ENCODE measurements around the gene FAM156A. TPM values are rescaled to one million over a fixed set of nuclear protein-coding genes. Genes with fewer than 3 reads are reported as not detected.
"Not testable (repeated sequence)": the region's sequence is repeated elsewhere in the genome, so short reads cannot be mapped to it uniquely, and the experiment has no call there.

FAM156A gene
- total RNA-seq, 1 donor from 2014 or later, result 24.6 TPM

- Mint-ChIP-seq H3K4me3 (no peak overlapping the region), H3K27me3 (ENCODE audit: low read depth) (no peaks in the 10 kb centered on the region), H3K4me1 (peaks cover 12% of the 10 kb centered on the region), H3K9me3 (peaks cover 2% of the 10 kb centered on the region), H3K27ac (ENCODE audit: unreplicated experiment) (no peak overlapping the region), H3K36me3 (ENCODE audit: low read depth) (no peaks in the 10 kb centered on the region)
- no peak for DNase-seq (ENCODE audit: low read depth, low spot score)
- TF ChIP-seq CTCF (conservative IDR thresholded peaks at IDR 0.05), result no peak
These were observed 42.3 kb upstream of the FAM156A start for GRCh38 chrX:53000447-53001135.

- H3K27me3 Mint-ChIP-seq (ENCODE audit: low read depth), result no peaks in the 10 kb centered on the region
- peaks cover 2% of the 10 kb centered on the region for H3K9me3 Mint-ChIP-seq
- no peak overlapping the region for H3K27ac Mint-ChIP-seq (ENCODE audit: unreplicated experiment)
- no peak for DNase-seq (ENCODE audit: low read depth, low spot score)
- peaks cover 19% of the 10 kb centered on the region for H3K4me1 Mint-ChIP-seq
- no peak for TF ChIP-seq CTCF (conservative IDR thresholded peaks at IDR 0.05)
- H3K4me3 Mint-ChIP-seq, result peak overlapping the region; percentile 95
- H3K36me3 Mint-ChIP-seq (ENCODE audit: low read depth), result no peaks in the 10 kb centered on the region
These were observed 37.6 kb upstream of the FAM156A start for GRCh38 chrX:52995987-52996331.

GRCh38 chrX:52995135-52995986 lies 37.0 kb upstream of the FAM156A start:
- H3K4me3 Mint-ChIP-seq, result peak overlapping the region; percentile 95
- H3K27ac Mint-ChIP-seq (ENCODE audit: unreplicated experiment), result peak overlapping the region; percentile 100
- DNase-seq (ENCODE audit: low read depth, low spot score), result peak; percentile 70
- H3K4me1 Mint-ChIP-seq, result peaks cover 19% of the 10 kb centered on the region
- peak; percentile 64 for TF ChIP-seq CTCF (conservative IDR thresholded peaks at IDR 0.05)
- no peaks in the 10 kb centered on the region for H3K36me3 Mint-ChIP-seq (ENCODE audit: low read depth)
- peaks cover 2% of the 10 kb centered on the region for H3K9me3 Mint-ChIP-seq
- H3K27me3 Mint-ChIP-seq (ENCODE audit: low read depth), result no peaks in the 10 kb centered on the region

GRCh38 chrX:52990848-52991247 lies 32.5 kb upstream of the FAM156A start:
- H3K27ac Mint-ChIP-seq (ENCODE audit: unreplicated experiment), result no peak overlapping the region
- no peak for DNase-seq (ENCODE audit: low read depth, low spot score)
- TF ChIP-seq CTCF (conservative IDR thresholded peaks at IDR 0.05), result no peak
- no peak overlapping the region for H3K4me3 Mint-ChIP-seq
- H3K36me3 Mint-ChIP-seq (ENCODE audit: low read depth), result no peaks in the 10 kb centered on the region
- no peaks in the 10 kb centered on the region for H3K9me3 Mint-ChIP-seq
- H3K27me3 Mint-ChIP-seq (ENCODE audit: low read depth), result no peaks in the 10 kb centered on the region
- peaks cover 23% of the 10 kb centered on the region for H3K4me1 Mint-ChIP-seq

GRCh38 chrX:52990011-52990631 lies 31.8 kb upstream of the FAM156A start:
- DNase-seq (ENCODE audit: low read depth, low spot score), result peak; percentile 50
- H3K9me3 Mint-ChIP-seq; H3K36me3 Mint-ChIP-seq (ENCODE audit: low read depth); H3K27me3 Mint-ChIP-seq (ENCODE audit: low read depth); H3K27ac Mint-ChIP-seq (ENCODE audit: unreplicated experiment): not testable (repeated sequence)
- TF ChIP-seq CTCF (conservative IDR thresholded peaks at IDR 0.05), result peak; percentile 65
- peaks cover 19% of the 10 kb centered on the region for H3K4me1 Mint-ChIP-seq
- peak overlapping the region; percentile 79 for H3K4me3 Mint-ChIP-seq

Data from neural crest cell (in vitro differentiated cells).